Heart right ventricle (tissue), 16 donors: ENCODE results near the gene SCGB1A1. TPM values are rescaled to one million over a fixed set of nuclear protein-coding genes. Genes with fewer than 3 reads are reported as not detected.

Experiments
- ATAC-seq, 8 donors: fragments of 200-7000 bp; cut with Tn5 transposase; one replicate each; pipeline ENCODE4 v1.9.1; 2020; ENCODE audit warnings: mild to moderate bottlenecking in 8 of 8, moderate library complexity in 8 of 8, moderate number of reproducible peaks in 1 of 8
- DNase-seq, 2 donors: peaks; one replicate each; pipeline ENCODE4 v3.0.0-alpha.2; 2020
- H3K27ac ChIP-seq, 10 donors: fragments of 200-600 bp; sonication (generic) in 2 of 10; one replicate each; pipeline versions ENCODE4 v1.5.0 to v1.8.0; 2020 to 2022; ENCODE audit warnings: mild to moderate bottlenecking in 3 of 10
- H3K27me3 ChIP-seq, 7 donors: fragments of 200-600 bp; one replicate each; pipeline ENCODE4 v1.8.0; 2021 to 2022; ENCODE audit warnings: mild to moderate bottlenecking in 2 of 7
- H3K36me3 ChIP-seq, 9 donors: fragments of 200-600 bp; sonication (generic) in 1 of 9; one replicate each; pipeline versions ENCODE4 v1.5.0 to v1.8.0; 2020 to 2022; ENCODE audit warnings: mild to moderate bottlenecking in 2 of 9
- H3K4me1 ChIP-seq, 9 donors: fragments of 200-600 bp; sonication (generic) in 1 of 9; one replicate each; pipeline versions ENCODE4 v1.5.0 to v1.8.0; 2020 to 2022; ENCODE audit warnings: mild to moderate bottlenecking in 4 of 9
- H3K4me3 ChIP-seq, 10 donors: fragments of 200-600 bp; sonication (generic) in 2 of 10; one replicate each; pipeline versions ENCODE4 v1.5.0 to v1.8.0; 2020 to 2022; ENCODE audit warnings: mild to moderate bottlenecking in 7 of 10, moderate library complexity in 2 of 10
- H3K9me3 ChIP-seq, 11 donors: fragments of 200-600 bp in 10 of 11; sonication (generic) in 2 of 11; one replicate each; pipeline versions ENCODE4 v1.5.0 to v1.8.0; 2013 to 2022; ENCODE audit warnings: mild to moderate bottlenecking in 2 of 11, control low read depth in 1 of 11, moderate library complexity in 1 of 11
- CTCF ChIP-seq, 9 donors: fragments of 200-600 bp; sonication (generic) in 2 of 9; IDR thresholded peaks; one replicate each; pipeline versions ENCODE4 v1.5.0 to v1.8.0; 2021 to 2022; ENCODE audit warnings: antibody characterized with exemption in 9 of 9, mild to moderate bottlenecking in 5 of 9, moderate library complexity in 1 of 9
- WGBS, 2 donors: extraction: QIAGEN DNeasy Blood & Tissue Kit; methylation state at CpG; one replicate each; pipeline ENCODE4 v1.1.7; 2013; ENCODE audit warnings: inconsistent platforms in 1 of 2; 5-methylcytosine and 5-hydroxymethylcytosine counted together
- intact Hi-C, 10 donors: fragments of 100-400 bp; cut with DNase I; formaldehyde crosslinking; loops; one replicate each; pipeline versions ENCODE4 v1.11.1 to v1.14.2; 2022
- polyA plus RNA-seq, 2 donors: library from polyadenylated mRNA; stranded (reverse); fragments of 200-250 nt; gene quantifications; one replicate each; pipeline ENCODE4 v1.2.3, GENCODE V29; 2013
- total RNA-seq, 10 donors: library from RNA; stranded (reverse); fragmentation: NEBNext Ultra II Directional in 3 of 10; extraction: Animal tissue kit (Norgen Biotek cat#: 25700) in 3 of 10; gene quantifications; one replicate each; pipeline versions ENCODE4 v1.2.1 to v1.2.4, GENCODE V29; 2021 to 2023
- donor health status: Arrhythmogenic right ventricular cardiomyopathy.
- donor health status: ischemic (EF 13 %, LVEDD 7.1; RV severe dilation, severe dysfunction).
- donor health status: healthy with polysubstance abuse.
- donor health status: DM: no; HTN: yes; CAD: no.
- donor health status: DM: no; HTN: no; CAD: no.
- donor health status: ischemic (EF 25% LVEDD 6.9; RV normal size, moderate dysfunction).
- donor health status: ischemic (EF 25% LVEDD 5.7; RV mildly dilated, moderate dysfunction).
- donor health status: healthy.
- donor health status: DM: yes; HTN: yes; CAD: no.
- donor health status: Ischemic cardiomyopathy.
- donor health status: ischemic (EF 35%, LVEDD 5.7; RV mildly dilated, moderate dysfunction).
- donor health status: nonischemic (EF 11% LVEDD 7.7; RV severe dilation, severe dysfunction).
- donor health status: DM: yes; HTN: yes; CAD: no.
- donor health status: PGD.
- donor health status: ischemic (EF 29% LVEDD 5.4; RV normal size, mild dysfunction).
- donor health status: nonischemic (EF 23%, LVEDD 6.1; RV moderate dilation, normal function).

The SCGB1A1 gene
- total and polyA plus RNA-seq, 12 donors, result 0.20 TPM; not detected in 11

GRCh38 chr11:62420882-62421281, 2.0 kb downstream of the SCGB1A1 start:
- Histone ChIP-seq H3K4me3 (no peak overlapping the region), H3K36me3 (no peaks in the 10 kb centered on the region), H3K4me1 (peaks cover 0 to 25% (median 16%) of the 10 kb centered on the region in 9 donors), H3K27ac (peak overlapping the region in 1 of 10 donors; percentile 60), H3K9me3 (no peaks in the 10 kb centered on the region), H3K27me3 (no peaks in the 10 kb centered on the region)
- TF ChIP-seq CTCF (IDR thresholded peaks at IDR 0.05), result no peak
- DNase-seq (no peak), ATAC-seq (no peak)
- 99 to 100% methylated on average over 3 of the region's 3 CpGs for WGBS, 2 donors
- intact Hi-C loops, result loop anchor here in 5 of 10 donors (5.0 kb wide), 2 partner anchors 121 to 141 kb away; no protein-coding TSS in a partner anchor

- H3K4me1 ChIP-seq, result peaks cover 0 to 29% (median 16%) of the 10 kb centered on the region in 9 donors
- intact Hi-C loops, result loop anchor here in 6 of 10 donors (1.0 to 5.0 kb wide), 3 partner anchors 120 to 140 kb away; no protein-coding TSS in a partner anchor
- H3K27ac ChIP-seq, result no peak overlapping the region
- H3K9me3 ChIP-seq, result no peaks in the 10 kb centered on the region
- TF ChIP-seq CTCF (IDR thresholded peaks at IDR 0.05), result no peak
- no peak for DNase-seq
- H3K27me3 ChIP-seq, result no peaks in the 10 kb centered on the region
- WGBS, 2 donors, result 76 to 78% methylated on average over 7 of the region's 7 CpGs
- no peak overlapping the region for H3K4me3 ChIP-seq
- ATAC-seq, result no peak
- no peaks in the 10 kb centered on the region for H3K36me3 ChIP-seq
Observed at GRCh38 chr11:62421996-62422395, 3.2 kb downstream of the SCGB1A1 start.

- H3K27ac ChIP-seq, result no peak overlapping the region
- H3K4me3 ChIP-seq, result no peak overlapping the region
- no peaks in the 10 kb centered on the region for H3K36me3 ChIP-seq
- no peaks in the 10 kb centered on the region for H3K27me3 ChIP-seq
- no peak for DNase-seq
- no peak for TF ChIP-seq CTCF (IDR thresholded peaks at IDR 0.05)
- no peak for ATAC-seq
- peaks cover 0 to 40% (median 16%) of the 10 kb centered on the region in 9 donors for H3K4me1 ChIP-seq
- intact Hi-C loops, result loop anchor here in 5 of 10 donors (5.0 kb wide), 2 partner anchors 119 to 139 kb away; no protein-coding TSS in a partner anchor
- no peaks in the 10 kb centered on the region for H3K9me3 ChIP-seq
- WGBS, 2 donors, result 89 to 91% methylated on average over 4 of the region's 4 CpGs
Observed at GRCh38 chr11:62423012-62423411, 4.2 kb downstream of the SCGB1A1 start.

GRCh38 chr11:62427630-62428233, 8.9 kb downstream of the SCGB1A1 start:
- WGBS, 2 donors, result 61 to 71% methylated on average over 6 of the region's 6 CpGs
- DNase-seq (no peak), ATAC-seq (no peak)
- H3K4me3 ChIP-seq, result no peak overlapping the region
- peaks cover 0 to 75% (median 9%) of the 10 kb centered on the region in 9 donors for H3K4me1 ChIP-seq
- intact Hi-C loops, result loop anchor here in 1 of 10 donors (5.0 kb wide), 1 partner anchor 115 kb away; no protein-coding TSS in a partner anchor
- H3K36me3 ChIP-seq, result no peaks in the 10 kb centered on the region
- H3K27ac ChIP-seq, result peak overlapping the region in 1 of 10 donors; percentile 72
- no peak for TF ChIP-seq CTCF (IDR thresholded peaks at IDR 0.05)
- H3K9me3 ChIP-seq, result no peaks in the 10 kb centered on the region
- no peaks in the 10 kb centered on the region for H3K27me3 ChIP-seq
